GM12801 (cell line): ENCODE measurements around the gene PIEZO1.

ENCODE experiments used
- CTCF ChIP-seq: IDR thresholded peaks from one replicate; pipeline ENCODE4 v1.5.1; 2011; ENCODE audit warnings: control low read depth; ENCODE audit not compliant: insufficient read length; ENCODE audit errors: extremely low read depth

The PIEZO1 gene

DNA sequence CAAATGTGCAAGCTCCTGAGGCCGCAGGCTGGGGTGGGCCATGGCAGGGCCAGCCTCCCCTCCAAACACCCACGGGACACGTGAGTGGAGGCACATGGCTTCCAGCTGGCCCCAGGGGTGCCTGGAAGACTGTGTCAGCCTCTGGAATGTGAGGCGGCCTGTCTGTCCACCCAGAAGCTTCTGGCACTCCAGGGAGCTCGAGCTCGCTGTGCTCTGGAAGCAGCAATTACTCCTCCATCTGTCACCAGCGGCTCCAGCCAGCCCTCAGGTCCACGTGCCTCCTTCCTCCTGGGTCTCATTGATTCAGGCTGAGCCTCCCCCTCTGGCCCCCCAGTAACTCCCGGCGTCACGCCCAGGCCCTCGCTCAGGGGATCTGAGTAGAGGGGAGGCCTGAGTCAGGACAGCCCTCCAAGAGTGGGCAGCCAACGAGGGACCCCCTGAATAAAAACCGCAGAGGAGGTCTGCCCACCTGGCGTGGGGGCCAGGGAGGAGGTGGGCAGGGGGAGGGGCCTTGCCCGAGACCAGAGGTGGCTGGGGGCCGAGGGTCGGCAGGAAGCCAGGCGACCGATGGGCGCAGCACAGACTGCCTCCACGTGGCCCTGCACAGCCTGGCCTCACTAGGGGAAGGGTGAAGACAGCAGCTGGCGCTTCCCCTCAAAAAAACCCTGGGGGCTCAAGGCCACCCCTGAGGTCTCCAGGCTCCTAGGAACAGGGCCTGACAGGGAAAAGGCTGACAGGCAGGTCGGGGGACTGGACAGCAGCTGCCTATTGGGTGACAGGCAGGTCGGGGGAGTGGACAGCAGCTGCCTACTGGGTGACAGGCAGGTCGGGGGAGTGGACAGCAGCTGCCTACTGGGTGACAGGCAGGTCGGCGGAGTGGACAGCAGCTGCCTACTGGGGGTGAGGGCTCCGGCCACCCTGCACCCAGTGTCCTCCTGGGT is 11.9 kb downstream of the PIEZO1 start:
- no peak for TF ChIP-seq CTCF

GRCh38 chr16:88771294-88771772 is 13.7 kb downstream of the PIEZO1 start:
- TF ChIP-seq CTCF: no peak

DNA sequence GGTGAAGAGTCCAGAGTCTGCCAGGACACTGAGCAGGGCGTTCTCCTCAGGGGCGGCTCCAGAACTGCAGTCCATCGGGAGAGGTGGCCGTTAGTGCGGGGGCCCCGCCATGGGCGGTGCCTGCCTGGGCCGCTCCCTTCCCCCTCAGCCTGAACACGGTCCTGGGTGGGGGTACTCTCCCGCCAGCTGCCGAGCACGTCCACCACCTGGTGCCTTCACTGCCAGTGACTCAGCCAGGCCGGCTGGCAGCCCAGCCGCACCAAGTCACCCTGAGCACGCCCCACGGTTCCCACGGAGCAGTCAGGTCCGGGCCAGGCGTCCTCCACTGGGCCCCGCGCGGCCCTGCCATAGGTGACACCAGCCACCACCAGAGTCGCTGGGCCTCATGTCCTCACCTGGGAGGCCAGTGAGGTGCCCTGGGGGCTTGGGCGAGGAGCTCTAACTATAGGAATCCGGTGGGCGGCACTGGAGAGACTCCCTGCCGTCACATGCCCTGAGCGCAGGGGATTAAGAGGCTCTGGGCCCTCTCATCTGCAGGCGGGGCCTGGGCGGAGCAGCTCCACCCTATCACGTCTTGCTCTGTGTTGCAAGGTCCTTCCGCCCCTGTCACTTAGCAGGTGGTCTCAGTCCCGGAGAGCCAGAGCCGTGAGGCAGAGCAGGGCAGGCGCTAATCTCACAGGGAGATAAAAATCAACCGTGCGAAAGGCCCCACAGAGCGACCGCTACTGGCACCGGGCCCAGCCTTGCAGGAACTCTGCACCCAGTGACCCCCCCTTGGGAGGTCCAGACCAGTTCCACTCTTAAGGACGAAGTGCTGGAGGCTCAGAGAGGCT is 14.3 kb downstream of the PIEZO1 start:
- no peak for TF ChIP-seq CTCF

DNA sequence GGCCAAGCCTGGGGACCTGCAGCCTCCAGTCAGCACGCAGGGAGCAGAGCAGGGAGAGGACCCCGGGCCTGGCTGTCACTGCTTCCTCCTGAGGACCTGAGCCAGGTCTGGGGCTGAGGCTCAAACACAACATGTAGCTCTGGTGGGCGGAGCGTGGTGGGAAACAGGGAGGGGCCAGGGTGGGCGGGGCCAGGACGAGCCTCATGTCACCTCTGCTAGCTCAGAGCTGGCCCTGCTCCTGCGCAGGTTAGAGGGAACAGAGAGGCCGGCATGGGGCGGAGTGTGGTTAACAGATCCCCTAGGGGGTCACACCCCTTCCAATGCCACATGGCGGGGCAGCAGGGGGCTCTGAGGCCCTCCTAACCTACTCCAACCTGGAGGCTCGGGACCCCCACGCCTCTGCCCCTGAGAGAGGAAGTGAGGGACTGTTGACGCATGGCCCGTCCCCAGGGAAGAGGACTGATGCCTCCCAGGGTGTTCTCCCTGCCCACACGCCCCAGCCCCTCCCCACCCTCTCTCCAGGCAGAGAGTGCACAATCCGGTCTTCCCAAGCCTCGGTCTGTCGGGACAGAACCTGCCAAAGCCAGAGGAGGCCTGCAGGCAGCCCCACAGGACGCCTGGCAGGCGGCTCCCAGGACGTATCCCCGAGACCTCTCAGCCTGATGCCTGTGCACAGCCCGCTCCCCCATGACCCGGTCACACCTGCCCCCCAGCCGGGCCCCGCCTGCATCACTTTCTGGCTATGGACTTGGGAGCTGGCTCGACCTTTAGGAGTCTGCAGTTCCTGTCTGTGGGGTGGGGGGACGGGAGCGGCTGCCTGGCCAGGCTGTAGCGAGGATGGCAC is 15.2 kb downstream of the PIEZO1 start:
- TF ChIP-seq CTCF: no peak

GRCh38 chr16:88768071-88768783 is 16.8 kb downstream of the PIEZO1 start:
- no peak for TF ChIP-seq CTCF

DNA sequence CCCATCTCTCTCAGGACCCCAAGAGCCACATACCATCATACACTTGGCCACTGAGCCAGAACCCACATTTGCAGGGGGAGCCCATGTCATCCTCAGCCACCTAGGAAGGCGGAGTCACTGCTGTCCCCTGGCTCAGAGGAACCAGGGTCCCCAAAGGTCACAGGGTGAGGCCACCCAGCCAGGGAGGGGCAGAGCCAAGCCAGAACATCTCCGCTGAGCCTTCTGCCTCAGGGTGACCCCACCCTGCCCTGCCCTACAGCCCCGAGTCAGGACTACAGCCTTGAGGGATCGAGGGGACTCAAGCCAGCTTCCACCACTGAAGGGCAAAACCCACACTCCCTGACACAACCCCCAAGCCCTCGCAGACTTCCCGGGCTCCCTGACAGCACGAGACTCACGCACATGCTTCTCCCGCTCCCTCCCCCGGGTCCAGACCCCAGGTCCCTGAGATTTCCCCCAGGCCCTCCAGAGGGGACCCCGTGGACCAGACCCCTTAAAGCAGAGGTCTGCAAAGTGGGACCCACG is 17.4 kb downstream of the PIEZO1 start:
- TF ChIP-seq CTCF: no peak
